Loucy (cell line): ENCODE data around the gene GRK6.

ENCODE experiments used
- CTCF ChIP-seq: fragments of 200-600 bp; sonication (generic); conservative IDR thresholded peaks from 2 replicates; pipeline ENCODE4 v1.5.1; 2014; ENCODE audit warnings: mild to moderate bottlenecking, antibody characterized with exemption, low read length
- EZH2phosphoT487 ChIP-seq: fragments of 200-600 bp; IDR thresholded peaks from 2 replicates; pipeline ENCODE4 v1.6.1; 2018; ENCODE audit warnings: antibody characterized with exemption, mild to moderate bottlenecking, moderate library complexity, borderline replicate concordance

GRCh38 chr5:177472460-177473442 is 46.3 kb downstream of the GRK6 start:
- TF ChIP-seq CTCF (no peak), EZH2phosphoT487 (no peak)
